ENCODE measurements around the gene SMYD3.

GRCh38 chr1:246390855-246391254 is 116.2 kb downstream of the SMYD3 start:
- TF ChIP-seq CTCF (IDR thresholded peaks at IDR 0.05) (no peak), POLR2A (IDR thresholded peaks at IDR 0.05) (no peak)
